HepG2 (cell line): ENCODE measurements around the gene ZFHX3.

Experiments
- IKZF1 ChIP-seq: fragments of 450-650 bp; IDR thresholded peaks from 2 replicates; pipeline ENCODE4 v1.7.1; 2016
- MAX ChIP-seq: IDR thresholded peaks from 2 replicates; pipeline ENCODE4 v1.6.1; 2012; ENCODE audit warnings: inconsistent platforms
- MED13 ChIP-seq: sonication (generic); formaldehyde crosslinking; IDR thresholded peaks from 2 replicates; pipeline ENCODE4 v1.5.0; 2020; ENCODE audit warnings: missing genetic modification reagents
- RELA ChIP-seq: sonication (generic); formaldehyde crosslinking; IDR thresholded peaks from 2 replicates; pipeline ENCODE4 v1.4.0; 2020; ENCODE audit warnings: missing genetic modification reagents
- ZNF431 ChIP-seq: sonication (generic); formaldehyde crosslinking; IDR thresholded peaks from 2 replicates; pipeline ENCODE4 v1.9.0; 2022; ENCODE audit warnings: missing genetic modification reagents, low read depth, mild to moderate bottlenecking, borderline replicate concordance
- ZNF629 ChIP-seq: sonication (generic); formaldehyde crosslinking; conservative IDR thresholded peaks from 2 replicates; pipeline ENCODE4 v1.5.0; 2020; ENCODE audit warnings: missing genetic modification reagents

DNA sequence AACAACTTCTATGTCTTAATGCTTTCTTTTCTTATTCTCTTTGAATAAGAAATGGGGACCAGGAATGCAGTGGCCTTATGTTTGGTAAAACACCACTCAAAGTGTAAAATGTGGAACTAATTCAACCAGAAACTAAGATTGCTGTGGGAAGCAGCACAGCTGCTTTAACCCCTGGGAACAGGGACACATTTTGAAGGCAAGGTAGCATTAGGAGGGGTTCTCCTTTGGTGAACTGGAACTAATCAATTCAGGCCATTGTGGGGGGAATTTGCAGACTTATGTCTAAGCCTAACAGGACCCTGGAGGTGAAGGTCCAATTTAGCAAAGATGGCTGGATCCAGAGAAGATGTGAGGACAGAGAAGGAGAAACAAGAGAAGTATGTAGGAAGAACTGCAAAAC is 256.1 kb downstream of the ZFHX3 start:
- TF ChIP-seq ZNF629 (CRISPR knock-in tag) (no peak), RELA (CRISPR knock-in tag) (no peak), ZNF431 (no peak), MED13 (CRISPR knock-in tag) (no peak), IKZF1 (no peak), MAX (no peak)
